GM23248 (cell line): ENCODE results near the gene COQ7. TPM values are rescaled to one million over a fixed set of nuclear protein-coding genes. Genes with fewer than 3 reads are reported as not detected.

Experiments
- DNase-seq: peaks from one replicate; pipeline ENCODE4 v3.0.0-alpha.2; 2015
- H2AFZ ChIP-seq: fragments of 200-600 bp; sonication (generic); 2 replicates; pipeline ENCODE4 v1.6.1; 2016; ENCODE audit warnings: antibody characterized with exemption
- H3F3A ChIP-seq: fragments of 200-600 bp; sonication (generic); 2 replicates; pipeline ENCODE4 v1.6.1; 2016; ENCODE audit warnings: mild to moderate bottlenecking, antibody characterized with exemption, mixed run types; ENCODE audit not compliant: insufficient read depth
- H3K27ac ChIP-seq: fragments of 200-600 bp; sonication (generic); 2 replicates; pipeline ENCODE4 v1.5.1; 2016; ENCODE audit warnings: mild to moderate bottlenecking
- H3K27me3 ChIP-seq: fragments of 200-600 bp; sonication (generic); replicated peaks from 2 replicates; pipeline ENCODE4 v1.6.1; 2016; ENCODE audit warnings: mild to moderate bottlenecking; ENCODE audit not compliant: insufficient read depth
- H3K36me3 ChIP-seq: fragments of 200-600 bp; sonication (generic); 2 replicates; pipeline ENCODE4 v1.6.1; 2016; ENCODE audit warnings: low read depth, mild to moderate bottlenecking
- H3K4me1 ChIP-seq: fragments of 200-600 bp; sonication (generic); 2 replicates; pipeline ENCODE4 v1.6.1; 2016; ENCODE audit warnings: mild to moderate bottlenecking; ENCODE audit not compliant: insufficient read depth
- H3K4me2 ChIP-seq: fragments of 200-600 bp; sonication (generic); one replicate; pipeline ENCODE4 v1.6.1; 2016; ENCODE audit warnings: mild to moderate bottlenecking; ENCODE audit not compliant: unreplicated experiment
- H3K4me3 ChIP-seq: fragments of 200-600 bp; sonication (generic); 2 replicates; pipeline ENCODE4 v1.5.1; 2016; ENCODE audit warnings: mild to moderate bottlenecking
- H3K79me2 ChIP-seq: fragments of 200-600 bp; sonication (generic); 2 replicates; pipeline ENCODE4 v1.6.1; 2016; ENCODE audit warnings: mild to moderate bottlenecking; ENCODE audit not compliant: insufficient read depth
- H3K9ac ChIP-seq: fragments of 200-600 bp; sonication (generic); 2 replicates; pipeline ENCODE4 v1.6.1; 2016; ENCODE audit warnings: mild to moderate bottlenecking
- H3K9me2 ChIP-seq: fragments of 200-600 bp; sonication (generic); 2 replicates; pipeline ENCODE4 v1.6.1; 2016; ENCODE audit warnings: mixed run types, mild to moderate bottlenecking, moderate library complexity; ENCODE audit not compliant: insufficient read depth
- H3K9me3 ChIP-seq: fragments of 200-600 bp; sonication (generic); one replicate; pipeline ENCODE4 v1.6.1; 2017; ENCODE audit warnings: low read depth
- H4K20me1 ChIP-seq: fragments of 200-600 bp; sonication (generic); 2 replicates; pipeline ENCODE4 v1.6.0; 2016; ENCODE audit not compliant: insufficient read depth
- EZH2 ChIP-seq: fragments of 200-600 bp; sonication (generic); IDR thresholded peaks from 2 replicates; pipeline ENCODE4 v1.6.1; 2018; ENCODE audit warnings: antibody characterized with exemption, mild to moderate bottlenecking; ENCODE audit not compliant: insufficient read depth, poor library complexity, severe bottlenecking
- EZH2phosphoT487 ChIP-seq: fragments of 200-600 bp; sonication (generic); IDR thresholded peaks from 2 replicates; pipeline ENCODE4 v1.6.1; 2018; ENCODE audit warnings: antibody characterized with exemption, moderate library complexity, mild to moderate bottlenecking, low read depth; ENCODE audit not compliant: insufficient read depth
- whole genome bisulfite sequencing, 2 experiments: methylation state at CpG; one replicate each; pipeline ENCODE4 v1.1.6; 2015 to 2017; ENCODE audit warnings: low lambda C conversion rate in 2 of 2, low coverage in 1 of 2; ENCODE audit errors: missing lambda C conversion rate in 2 of 2; 5-methylcytosine and 5-hydroxymethylcytosine counted together
- in situ Hi-C: fragments of 300-500 bp; cut with MboI; formaldehyde crosslinking; loops from 2 replicates; pipeline ENCODE4 v1.15.0; 2020
- polyA plus RNA-seq: library from polyadenylated mRNA; unstranded; fragments of >200 nt; fragmentation: Nextera tagmentation; extraction: Ambion mirVana; gene quantifications from 2 replicates; pipeline ENCODE4 v1.2.1, GENCODE V29; 2016
- total RNA-seq: library from RNA; depleted of rRNA; stranded (reverse); fragments of >200 nt; shearing (Covaris generic); gene quantifications from 2 replicates; pipeline ENCODE4 v1.2.3, GENCODE V29; 2014

The COQ7 gene
- total and polyA plus RNA-seq, 2 experiments from 2014 or later: 9.6 to 9.9 TPM

GRCh38 chr16:19118938-19119431 is 51.6 kb downstream of the COQ7 start:
- TF ChIP-seq EZH2phosphoT487 (no peak), EZH2 (no peak)
- peaks cover 71% of the 10 kb centered on the region for H3K79me2 ChIP-seq
- in situ Hi-C loops: no loop called here
- H3K4me2 ChIP-seq: peak overlapping the region; percentile 87
- H3K27me3 ChIP-seq: no peaks in the 10 kb centered on the region
- peak overlapping the region; percentile 14 for H2AFZ ChIP-seq
- H3K9ac ChIP-seq: peak overlapping the region; percentile 89
- H3F3A ChIP-seq: peaks cover 50% of the 10 kb centered on the region
- no peaks in the 10 kb centered on the region for H4K20me1 ChIP-seq
- H3K27ac ChIP-seq: peak overlapping the region; percentile 95
- H3K4me3 ChIP-seq: peak overlapping the region; percentile 76
- peaks cover 15% of the 10 kb centered on the region; the same call in 1 of the 2 replicates for H3K36me3 ChIP-seq
- no peaks in the 10 kb centered on the region for H3K9me2 ChIP-seq
- no peaks in the 10 kb centered on the region for H3K9me3 ChIP-seq
- H3K4me1 ChIP-seq: peaks cover 47% of the 10 kb centered on the region
- DNase-seq: peak; percentile 96
- 0 to 2% methylated on average over 6 of the region's 6 CpGs for WGBS, 2 experiments

- H3K9ac ChIP-seq: peak overlapping the region; percentile 89
- H3K9me2 ChIP-seq: no peaks in the 10 kb centered on the region
- H3K4me2 ChIP-seq: peak overlapping the region; percentile 87
- DNase-seq: peak; percentile 94
- H4K20me1 ChIP-seq: no peaks in the 10 kb centered on the region
- TF ChIP-seq EZH2phosphoT487 (0 out of 2 replicates have a peak, but pooled peaks have one; percentile 64), EZH2 (no peak)
- peak overlapping the region; percentile 95 for H3K27ac ChIP-seq
- peaks cover 50% of the 10 kb centered on the region for H3F3A ChIP-seq
- H3K36me3 ChIP-seq: peaks cover 15% of the 10 kb centered on the region; the same call in 1 of the 2 replicates
- WGBS, 2 experiments: 3 to 8% methylated on average over 5 of the region's 5 CpGs
- no peak overlapping the region for H2AFZ ChIP-seq
- no peaks in the 10 kb centered on the region for H3K9me3 ChIP-seq
- no peaks in the 10 kb centered on the region for H3K27me3 ChIP-seq
- H3K79me2 ChIP-seq: peaks cover 66% of the 10 kb centered on the region
- peak overlapping the region; percentile 76 for H3K4me3 ChIP-seq
- in situ Hi-C loops: no loop called here
- H3K4me1 ChIP-seq: peaks cover 47% of the 10 kb centered on the region
Measured at GRCh38 chr16:19119564-19119963, 52.1 kb downstream of the COQ7 start.

GRCh38 chr16:19123535-19124178 is 56.2 kb downstream of the COQ7 start:
- TF ChIP-seq EZH2phosphoT487 (no peak), EZH2 (no peak)
- in situ Hi-C loops: no loop called here
- DNase-seq: no peak
- Histone ChIP-seq H3K4me3 (no peak overlapping the region), H3K9me3 (no peaks in the 10 kb centered on the region), H3K79me2 (peaks cover 28% of the 10 kb centered on the region), H3K4me2 (no peak overlapping the region), H3K27me3 (no peaks in the 10 kb centered on the region), H3K9me2 (no peaks in the 10 kb centered on the region), H3K36me3 (peaks cover 9% of the 10 kb centered on the region; the same call in 1 of the 2 replicates), H3K4me1 (peaks cover 12% of the 10 kb centered on the region), H3K9ac (no peak overlapping the region), H3F3A (peaks cover 38% of the 10 kb centered on the region), H2AFZ (no peak overlapping the region), H4K20me1 (no peaks in the 10 kb centered on the region), H3K27ac (no peak overlapping the region)
- 90 to 98% methylated on average over 6 of the region's 6 CpGs for WGBS, 2 experiments

GRCh38 chr16:19126300-19126699 is 58.9 kb downstream of the COQ7 start:
- H3K9ac ChIP-seq: no peak overlapping the region
- no peaks in the 10 kb centered on the region for H3K27me3 ChIP-seq
- no peaks in the 10 kb centered on the region for H4K20me1 ChIP-seq
- H2AFZ ChIP-seq: no peak overlapping the region
- H3K4me2 ChIP-seq: no peak overlapping the region
- no peak for DNase-seq
- H3K36me3 ChIP-seq: peaks cover 2% of the 10 kb centered on the region; the same call in 1 of the 2 replicates
- H3K4me1 ChIP-seq: peaks cover 16% of the 10 kb centered on the region
- H3K79me2 ChIP-seq: peaks cover 14% of the 10 kb centered on the region
- peaks cover 35% of the 10 kb centered on the region for H3F3A ChIP-seq
- no peak overlapping the region for H3K27ac ChIP-seq
- in situ Hi-C loops: no loop called here
- H3K9me2 ChIP-seq: no peaks in the 10 kb centered on the region
- TF ChIP-seq EZH2phosphoT487: no peak
- no peak for TF ChIP-seq EZH2
- no peak overlapping the region for H3K4me3 ChIP-seq
- no peaks in the 10 kb centered on the region for H3K9me3 ChIP-seq
